ENCODE results near the gene CDH8. TPM values are rescaled to one million over a fixed set of nuclear protein-coding genes. Genes with fewer than 3 reads are reported as not detected.
A peak's percentile ranks its signal among the peaks of the same experiment; 100 is the strongest.
"Not testable (repeated sequence)": the region's sequence is repeated elsewhere in the genome, so short reads cannot be mapped to it uniquely, and the experiment has no call there.

The CDH8 gene
- polyA plus RNA-seq, 3 donors, result 4.1 to 4.9 (median 4.7) TPM

GRCh38 chr16:61862221-61863155 is 173.8 kb downstream of the CDH8 start:
- no peak for DNase-seq

DNA sequence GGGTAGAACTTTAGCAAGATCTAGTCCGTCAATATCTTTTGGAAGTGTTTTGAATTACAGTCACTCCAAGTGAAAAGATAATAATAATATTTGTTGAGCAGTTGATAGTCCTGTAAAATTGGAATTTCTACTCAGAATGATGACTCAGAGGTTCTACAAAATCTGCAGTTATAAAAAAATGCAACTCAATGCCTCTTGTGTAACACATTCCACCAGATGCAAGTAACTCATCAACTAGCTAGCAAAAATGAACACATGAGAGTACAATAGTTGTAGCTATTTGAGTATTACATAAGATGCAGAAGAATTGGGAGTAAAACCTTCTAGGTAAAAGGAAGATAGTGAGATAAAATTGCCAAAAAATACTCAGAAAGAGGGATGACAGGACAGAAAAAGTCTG is 177.2 kb downstream of the CDH8 start:
- no peak for DNase-seq

- DNase-seq, result no peak
Observed at GRCh38 chr16:61842666-61843065, 193.6 kb downstream of the CDH8 start.

DNA sequence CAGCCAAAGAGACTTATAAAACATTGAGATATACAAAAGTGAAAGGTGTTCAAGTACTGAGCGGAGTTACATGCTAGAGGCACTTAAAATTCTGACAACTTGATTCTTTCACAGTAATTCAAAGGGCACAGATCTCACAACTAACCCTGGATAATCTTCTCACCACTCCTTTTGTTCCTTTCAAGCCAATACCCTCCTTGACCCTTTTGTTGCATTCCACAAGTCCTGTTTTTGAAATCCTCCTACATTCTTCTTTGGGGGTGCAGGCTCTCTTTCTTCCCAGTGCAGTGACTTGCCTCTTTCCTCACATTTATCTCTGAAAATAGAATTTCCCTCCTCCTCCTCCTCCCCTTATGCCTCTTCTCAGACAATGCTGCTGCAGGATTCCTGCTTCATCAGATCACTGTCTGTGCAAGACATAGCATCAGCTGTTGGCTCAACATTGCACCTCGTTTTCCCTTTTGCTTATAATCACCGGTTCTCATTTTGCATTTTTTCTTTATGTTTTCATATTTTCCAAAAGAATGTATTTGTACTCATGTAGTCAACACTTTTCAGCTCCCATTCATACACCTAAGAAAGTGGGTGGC is 199.3 kb downstream of the CDH8 start:
- no peak for DNase-seq

- DNase-seq, result no peak
Observed at GRCh38 chr16:61834082-61834481, 202.2 kb downstream of the CDH8 start.

- DNase-seq, result no peak
Observed at GRCh38 chr16:61831351-61831917, 204.8 kb downstream of the CDH8 start.

- DNase-seq, result no peak
Observed at GRCh38 chr16:61829631-61830030, 206.6 kb downstream of the CDH8 start.

DNA sequence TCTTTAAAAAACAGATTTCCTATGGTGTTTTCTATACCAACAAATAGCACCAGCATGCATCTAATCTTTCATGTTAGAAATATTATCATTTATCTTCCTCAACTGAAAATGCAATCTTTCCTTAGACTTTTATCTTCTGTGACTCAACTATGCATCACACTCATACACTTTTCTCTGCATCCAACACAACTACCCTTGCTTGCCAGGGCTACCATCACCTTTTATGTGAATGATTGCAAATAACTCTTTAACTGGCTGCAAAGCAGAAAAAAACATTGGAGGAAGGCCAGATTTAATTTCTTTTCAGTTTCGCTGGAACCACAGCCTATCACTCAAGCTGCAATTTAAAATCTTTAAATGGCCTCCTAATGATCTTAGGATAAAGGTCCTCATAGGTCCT is 212.9 kb downstream of the CDH8 start:
- DNase-seq, result no peak

- no peak for DNase-seq
Observed at GRCh38 chr16:61820820-61821219, 215.4 kb downstream of the CDH8 start.

DNA sequence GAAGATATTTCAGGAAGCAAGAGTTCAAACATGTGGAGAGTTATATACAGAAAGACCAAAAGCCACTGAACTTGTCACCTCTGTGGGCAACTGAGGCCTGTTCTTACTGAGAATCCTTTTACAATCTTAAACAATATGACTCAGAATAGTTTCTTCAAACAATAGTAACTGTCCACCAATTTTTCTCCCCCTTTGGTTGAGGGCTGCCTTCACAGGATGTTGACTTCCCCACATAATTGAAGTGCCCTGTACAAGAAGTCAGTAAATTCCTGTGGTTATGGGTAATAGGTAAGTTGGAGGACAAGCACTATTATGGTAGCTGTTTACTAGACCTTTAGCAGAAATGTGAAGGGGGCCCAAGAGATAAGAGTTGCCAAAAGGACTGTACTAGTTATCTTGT is 215.8 kb downstream of the CDH8 start:
- DNase-seq, result no peak

DNA sequence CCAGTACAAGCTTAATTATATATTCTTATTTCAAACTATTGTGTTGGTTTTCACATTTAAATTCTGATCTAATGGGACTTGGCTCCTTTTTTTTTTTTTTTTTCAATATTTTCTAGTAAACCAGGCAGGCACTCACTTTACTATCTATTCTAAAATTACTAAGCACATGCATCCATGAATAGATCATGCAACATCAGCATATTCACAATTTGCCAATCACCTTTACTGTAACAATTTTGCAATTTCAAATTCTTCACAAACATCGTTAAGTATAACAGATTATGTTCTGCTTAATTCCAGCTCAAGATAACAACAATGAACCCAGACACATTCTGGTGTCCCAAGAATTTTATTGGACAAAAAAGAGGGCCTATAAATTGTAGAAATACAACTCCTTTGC is 217.4 kb downstream of the CDH8 start:
- no peak for DNase-seq

- no peak for DNase-seq
Observed at GRCh38 chr16:61817583-61818278, 218.5 kb downstream of the CDH8 start.

DNA sequence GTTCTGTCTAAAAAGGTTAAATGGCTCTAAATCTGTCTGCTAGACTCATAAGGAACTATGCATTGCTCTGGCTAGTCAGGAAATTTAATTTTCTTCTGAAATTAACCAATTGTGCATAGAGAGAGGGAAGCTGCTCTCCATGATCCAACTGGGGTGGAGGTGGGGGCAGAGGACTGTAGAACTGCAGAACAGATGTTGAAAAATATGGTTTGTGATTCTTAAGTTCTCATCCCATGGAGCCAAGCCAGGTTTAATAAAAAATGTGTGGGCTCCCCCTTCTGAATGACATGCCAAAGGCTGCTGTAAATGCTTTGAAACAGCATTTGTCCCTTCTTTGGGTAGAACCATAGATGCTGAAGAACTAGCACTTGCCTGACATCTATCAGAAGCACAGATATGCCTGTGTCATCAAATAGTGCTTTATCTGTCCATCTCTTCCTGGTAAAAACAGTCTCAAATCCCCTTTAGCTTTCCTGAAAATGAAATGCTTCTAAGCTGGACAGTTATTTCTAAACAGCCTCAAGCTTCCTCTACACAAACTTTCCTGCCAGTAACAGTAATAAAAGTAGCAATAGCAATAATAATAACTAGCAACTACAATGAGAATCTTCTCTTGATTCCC is 221.4 kb downstream of the CDH8 start:
- DNase-seq, result peak; percentile 21

- no peak for DNase-seq
Observed at GRCh38 chr16:61813339-61813738, 222.9 kb downstream of the CDH8 start.

DNA sequence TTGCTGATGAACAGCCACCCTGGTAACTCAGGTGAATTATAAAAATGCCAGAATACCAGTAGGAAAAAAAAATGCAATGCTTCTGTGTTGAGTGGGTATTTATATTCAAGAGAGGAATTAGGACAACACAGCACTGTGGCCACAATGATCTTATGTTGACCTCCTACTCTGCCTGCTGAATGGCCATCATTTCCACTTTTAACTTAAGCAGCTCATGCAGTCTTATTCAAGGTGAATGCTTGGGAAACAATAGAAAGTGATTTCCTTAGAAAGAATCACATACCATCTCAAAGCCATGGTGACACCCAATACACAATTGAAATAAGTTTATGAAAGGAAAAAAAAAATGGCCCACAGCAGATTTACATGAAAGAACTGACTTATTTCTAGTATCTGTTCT is 224.0 kb downstream of the CDH8 start:
- no peak for DNase-seq

- DNase-seq, result no peak
Observed at GRCh38 chr16:61807551-61807950, 228.7 kb downstream of the CDH8 start.

DNA sequence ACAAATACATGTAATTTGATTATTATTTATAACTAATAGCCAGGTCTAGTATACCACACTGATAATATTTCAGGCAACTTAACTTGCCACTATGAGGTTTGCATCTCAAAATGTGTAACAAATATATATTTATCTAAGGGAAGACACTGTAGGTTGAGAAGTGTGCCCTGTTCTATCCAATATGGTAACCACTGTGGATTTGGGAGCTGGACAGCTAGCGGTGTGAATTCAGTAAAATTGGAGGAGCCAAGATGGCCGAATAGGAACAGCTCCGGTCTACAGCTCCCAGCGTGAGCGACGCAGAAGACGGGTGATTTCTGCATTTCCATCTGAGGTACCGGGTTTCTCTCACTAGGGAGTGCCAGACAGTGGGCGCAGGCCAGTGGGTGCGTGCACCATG is 235.0 kb downstream of the CDH8 start:
- not testable (repeated sequence) for DNase-seq

DNA sequence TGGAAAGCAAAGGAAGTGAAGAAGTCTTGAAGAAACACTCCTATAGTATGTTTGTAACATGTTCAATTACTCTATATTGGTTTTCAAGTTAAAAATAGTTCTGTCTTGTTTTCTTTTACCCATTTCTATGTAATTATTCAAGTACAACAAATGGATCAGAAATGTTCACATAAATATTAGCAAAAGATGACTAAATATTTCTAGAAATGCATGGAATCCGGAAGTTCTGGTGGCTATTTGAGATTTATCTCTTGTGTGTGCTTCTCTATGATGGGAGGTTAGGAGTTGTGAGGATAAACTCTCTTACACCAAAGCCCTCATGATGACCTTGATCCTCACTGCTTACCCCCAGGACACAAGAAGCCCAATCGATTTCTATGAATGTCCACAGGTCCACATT is 237.5 kb downstream of the CDH8 start:
- DNase-seq, result no peak

DNA sequence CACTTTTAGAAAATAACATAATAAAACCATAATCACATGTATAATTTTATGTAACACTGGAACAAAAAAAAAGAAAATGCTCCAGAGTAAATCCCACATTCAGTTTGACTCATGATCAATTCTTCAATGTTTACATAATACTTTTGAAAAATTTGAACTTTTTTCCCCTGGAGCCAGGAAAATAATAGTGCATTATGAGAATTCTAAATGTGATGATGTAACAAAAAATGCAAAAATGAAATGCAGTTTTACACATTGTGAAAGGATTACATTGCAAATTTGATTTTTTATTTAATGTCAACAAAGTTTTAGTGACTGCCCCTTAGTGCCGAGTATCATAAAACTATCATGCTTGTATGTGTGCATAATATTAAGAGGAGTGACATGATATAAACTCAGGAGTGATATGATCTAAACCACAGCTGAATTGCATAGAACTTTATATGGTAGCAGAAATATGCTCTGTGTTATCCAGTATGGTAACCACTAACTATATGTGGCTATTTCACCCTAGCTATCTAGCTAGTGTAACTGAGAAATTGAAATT is 238.2 kb downstream of the CDH8 start:
- DNase-seq, result no peak

DNA sequence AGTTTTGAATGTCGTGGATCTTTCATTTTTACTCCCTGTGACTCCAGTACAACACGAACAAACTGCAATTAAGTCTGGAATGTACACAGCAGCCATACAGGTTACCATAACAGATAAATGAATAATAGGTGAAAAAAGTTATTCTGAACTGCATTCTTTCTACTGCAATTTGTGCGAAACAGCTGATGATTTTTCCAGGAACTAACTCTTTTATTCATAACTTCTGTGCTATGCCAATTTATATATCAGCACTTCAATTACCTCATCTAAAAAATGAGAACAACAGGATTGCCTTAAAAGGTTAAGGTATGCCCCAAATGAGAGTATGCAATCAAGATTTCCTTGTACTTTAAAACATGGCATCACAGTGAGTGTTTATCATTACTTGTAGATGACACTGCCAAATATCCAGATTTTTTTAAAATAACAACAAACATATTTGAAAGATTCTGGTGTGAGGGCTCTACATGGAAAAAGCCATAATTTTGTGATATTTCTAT is 238.9 kb downstream of the CDH8 start:
- DNase-seq, result no peak

DNA sequence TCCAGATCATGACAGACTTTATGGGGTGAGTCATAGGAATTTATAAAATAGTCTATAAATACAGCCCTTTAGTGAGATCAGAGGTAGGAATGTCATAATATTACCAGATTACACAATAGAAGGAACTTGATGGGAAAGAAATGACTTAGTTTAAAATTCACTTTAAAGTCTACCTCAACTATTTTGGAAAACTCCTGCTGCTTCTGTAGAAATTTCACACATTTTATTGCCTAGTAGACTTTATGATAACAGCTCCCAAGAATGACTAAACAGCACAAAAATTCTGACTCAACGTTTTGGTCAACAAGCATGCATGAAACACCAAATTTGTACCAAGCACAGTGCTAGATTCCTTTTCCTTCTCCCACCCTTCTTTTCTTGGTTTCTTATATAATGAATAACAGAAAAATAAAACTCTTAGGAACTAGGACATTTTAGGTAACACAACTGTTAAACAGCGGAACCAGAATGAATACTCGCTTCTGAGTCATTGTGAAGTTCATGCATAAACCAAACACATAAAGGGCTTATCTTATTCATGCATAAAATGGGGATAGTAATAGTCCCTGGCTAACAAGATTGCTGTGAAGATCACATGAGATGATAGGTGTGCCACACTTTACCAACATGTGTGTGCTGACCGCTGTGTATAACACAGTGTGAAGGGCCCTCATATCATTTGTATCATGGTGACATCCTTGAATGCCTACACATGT is 243.9 kb downstream of the CDH8 start:
- no peak for DNase-seq

All from renal pelvis (tissue), 4 donors.